ENCODE results near the gene KRTAP5-11. TPM values are rescaled to one million over a fixed set of nuclear protein-coding genes. Genes with fewer than 3 reads are reported as not detected.
"Not testable (repeated sequence)": the region's sequence is repeated elsewhere in the genome, so short reads cannot be mapped to it uniquely, and the experiment has no call there.

The KRTAP5-11 gene
- total RNA-seq, 1 donor from 2014 or later: not detected

- H3K36me3 Mint-ChIP-seq; H3K4me1 Mint-ChIP-seq (ENCODE audit: unreplicated experiment); DNase-seq (ENCODE audit: extremely low spot score, unreplicated experiment); H3K9me3 Mint-ChIP-seq: not testable (repeated sequence)
- Mint-ChIP-seq H3K27me3 (peaks cover 72% of the 10 kb centered on the region), H3K27ac (peak overlapping the region; percentile 59), H3K4me3 (peak overlapping the region; percentile 83)
Measured at GRCh38 chr11:71606853-71607519, 24.3 kb upstream of the KRTAP5-11 start.

GRCh38 chr11:71604798-71605488 lies 22.3 kb upstream of the KRTAP5-11 start:
- H3K36me3 Mint-ChIP-seq; H3K4me1 Mint-ChIP-seq (ENCODE audit: unreplicated experiment); DNase-seq (ENCODE audit: extremely low spot score, unreplicated experiment); H3K4me3 Mint-ChIP-seq; H3K27ac Mint-ChIP-seq; H3K9me3 Mint-ChIP-seq: not testable (repeated sequence)
- peak; percentile 77 for TF ChIP-seq CTCF (conservative IDR thresholded peaks at IDR 0.05)
- peaks cover 69% of the 10 kb centered on the region for H3K27me3 Mint-ChIP-seq

GRCh38 chr11:71603221-71603620 lies 20.5 kb upstream of the KRTAP5-11 start:
- not testable (repeated sequence) for H3K9me3 Mint-ChIP-seq; H3K4me1 Mint-ChIP-seq (ENCODE audit: unreplicated experiment); H3K4me3 Mint-ChIP-seq; H3K36me3 Mint-ChIP-seq; H3K27ac Mint-ChIP-seq; DNase-seq (ENCODE audit: extremely low spot score, unreplicated experiment)
- H3K27me3 Mint-ChIP-seq: peaks cover 66% of the 10 kb centered on the region

- H3K9me3 Mint-ChIP-seq: not testable (repeated sequence)
Measured at GRCh38 chr11:71589546-71589920, 6.9 kb upstream of the KRTAP5-11 start.

GRCh38 chr11:71588822-71589545 lies 6.3 kb upstream of the KRTAP5-11 start:
- H3K4me1 Mint-ChIP-seq (ENCODE audit: unreplicated experiment): peaks cover 15% of the 10 kb centered on the region
- not testable (repeated sequence) for H3K4me3 Mint-ChIP-seq; H3K27ac Mint-ChIP-seq; H3K36me3 Mint-ChIP-seq; H3K9me3 Mint-ChIP-seq; H3K27me3 Mint-ChIP-seq; DNase-seq (ENCODE audit: extremely low spot score, unreplicated experiment)

More at GRCh38 chr11:71589546-71589920, 6.9 kb upstream of the KRTAP5-11 start:
- not testable (repeated sequence) for DNase-seq (ENCODE audit: extremely low spot score, unreplicated experiment); H3K36me3 Mint-ChIP-seq; H3K4me3 Mint-ChIP-seq; H3K27ac Mint-ChIP-seq; H3K27me3 Mint-ChIP-seq
- peaks cover 15% of the 10 kb centered on the region for H3K4me1 Mint-ChIP-seq (ENCODE audit: unreplicated experiment)

- not testable (repeated sequence) for H3K27me3 Mint-ChIP-seq; H3K9me3 Mint-ChIP-seq; H3K4me3 Mint-ChIP-seq; H3K27ac Mint-ChIP-seq; DNase-seq (ENCODE audit: extremely low spot score, unreplicated experiment); H3K36me3 Mint-ChIP-seq
- H3K4me1 Mint-ChIP-seq (ENCODE audit: unreplicated experiment): peaks cover 15% of the 10 kb centered on the region
Measured at GRCh38 chr11:71588314-71588713, 5.6 kb upstream of the KRTAP5-11 start.

- H3K4me1 Mint-ChIP-seq (ENCODE audit: unreplicated experiment): peaks cover 21% of the 10 kb centered on the region
- not testable (repeated sequence) for H3K9me3 Mint-ChIP-seq; DNase-seq (ENCODE audit: extremely low spot score, unreplicated experiment); H3K36me3 Mint-ChIP-seq; H3K4me3 Mint-ChIP-seq; H3K27me3 Mint-ChIP-seq; H3K27ac Mint-ChIP-seq
Measured at GRCh38 chr11:71585673-71586072, 3.0 kb upstream of the KRTAP5-11 start.

GRCh38 chr11:71582969-71583368 lies 294 bp upstream of the KRTAP5-11 start:
- not testable (repeated sequence) for H3K27me3 Mint-ChIP-seq; H3K4me3 Mint-ChIP-seq; DNase-seq (ENCODE audit: extremely low spot score, unreplicated experiment); H3K36me3 Mint-ChIP-seq; H3K9me3 Mint-ChIP-seq
- Mint-ChIP-seq H3K4me1 (ENCODE audit: unreplicated experiment) (peaks cover 22% of the 10 kb centered on the region), H3K27ac (peak overlapping the region; percentile 2)

- Mint-ChIP-seq H3K27me3 (peaks cover 9% of the 10 kb centered on the region), H3K9me3 (no peaks in the 10 kb centered on the region), H3K36me3 (no peaks in the 10 kb centered on the region), H3K4me1 (ENCODE audit: unreplicated experiment) (peaks cover 21% of the 10 kb centered on the region), H3K27ac (no peak overlapping the region), H3K4me3 (no peak overlapping the region)
- no peak for TF ChIP-seq CTCF (conservative IDR thresholded peaks at IDR 0.05)
- DNase-seq (ENCODE audit: extremely low spot score, unreplicated experiment): no peak
Measured at GRCh38 chr11:71581826-71582225, 849 bp downstream of the KRTAP5-11 start.
